Measurements from ENCODE around the gene SPTBN1. TPM values are rescaled to one million over a fixed set of nuclear protein-coding genes. Genes with fewer than 3 reads are reported as not detected.
A peak's percentile ranks its signal among the peaks of the same experiment; 100 is the strongest.

The SPTBN1 gene
- total RNA-seq, 4 donors from 2014 or later = 65.0 to 217 (median 85.3) TPM

DNA sequence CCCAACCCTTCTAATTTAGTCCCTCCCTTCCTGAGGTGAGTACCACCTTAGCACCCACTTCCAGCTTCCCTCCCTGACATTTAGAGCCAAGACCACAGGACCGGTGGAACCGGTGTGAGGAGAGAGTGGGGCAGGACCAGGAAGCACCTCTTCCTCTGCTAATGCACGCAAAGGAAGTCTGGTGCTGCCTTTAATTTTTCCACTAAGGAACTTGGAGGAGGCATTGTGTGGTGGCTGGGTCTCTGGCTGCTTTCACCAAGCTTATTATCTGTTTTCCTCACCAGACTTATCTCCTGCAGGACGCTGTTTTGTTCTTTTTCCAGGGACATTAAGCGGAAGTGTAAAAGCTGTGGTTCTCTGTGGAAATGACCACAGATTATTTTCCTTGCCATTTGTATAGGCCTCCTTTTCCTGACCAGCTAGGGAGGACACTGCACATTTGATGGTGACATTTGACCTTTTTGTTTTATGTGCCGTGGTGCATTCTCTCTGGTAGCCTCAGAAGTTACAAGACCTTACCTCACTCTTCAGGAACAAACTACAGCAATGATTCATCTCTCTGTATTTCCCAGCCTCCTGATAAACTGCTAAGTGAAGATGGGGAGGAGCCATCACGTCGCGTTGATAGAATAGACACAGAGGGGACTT lies 39.8 kb upstream of the SPTBN1 start:
- Histone ChIP-seq H3K9me3 (no peaks in the 10 kb centered on the region), H3K4me3 (no peak overlapping the region), H3K27me3 (no peaks in the 10 kb centered on the region), H3K36me3 (no peaks in the 10 kb centered on the region), H3K4me1 (peaks cover 0 to 30% (median 0%) of the 10 kb centered on the region in 3 donors), H3K27ac (peak overlapping the region; percentile 10 to 67 (median 44))
- WGBS, 2 donors = 46 to 53% methylated on average over 9 of the region's 9 CpGs
- TF ChIP-seq, protein P1, sequence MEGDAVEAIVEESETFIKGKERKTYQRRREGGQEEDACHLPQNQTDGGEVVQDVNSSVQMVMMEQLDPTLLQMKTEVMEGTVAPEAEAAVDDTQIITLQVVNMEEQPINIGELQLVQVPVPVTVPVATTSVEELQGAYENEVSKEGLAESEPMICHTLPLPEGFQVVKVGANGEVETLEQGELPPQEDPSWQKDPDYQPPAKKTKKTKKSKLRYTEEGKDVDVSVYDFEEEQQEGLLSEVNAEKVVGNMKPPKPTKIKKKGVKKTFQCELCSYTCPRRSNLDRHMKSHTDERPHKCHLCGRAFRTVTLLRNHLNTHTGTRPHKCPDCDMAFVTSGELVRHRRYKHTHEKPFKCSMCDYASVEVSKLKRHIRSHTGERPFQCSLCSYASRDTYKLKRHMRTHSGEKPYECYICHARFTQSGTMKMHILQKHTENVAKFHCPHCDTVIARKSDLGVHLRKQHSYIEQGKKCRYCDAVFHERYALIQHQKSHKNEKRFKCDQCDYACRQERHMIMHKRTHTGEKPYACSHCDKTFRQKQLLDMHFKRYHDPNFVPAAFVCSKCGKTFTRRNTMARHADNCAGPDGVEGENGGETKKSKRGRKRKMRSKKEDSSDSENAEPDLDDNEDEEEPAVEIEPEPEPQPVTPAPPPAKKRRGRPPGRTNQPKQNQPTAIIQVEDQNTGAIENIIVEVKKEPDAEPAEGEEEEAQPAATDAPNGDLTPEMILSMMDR (IDR thresholded peaks at IDR 0.05) = no peak
- TF ChIP-seq POLR2A (IDR thresholded peaks at IDR 0.05) = no peak
- DNase-seq = no peak
- intact Hi-C loops (cut with DNase I) = no loop called here

DNA sequence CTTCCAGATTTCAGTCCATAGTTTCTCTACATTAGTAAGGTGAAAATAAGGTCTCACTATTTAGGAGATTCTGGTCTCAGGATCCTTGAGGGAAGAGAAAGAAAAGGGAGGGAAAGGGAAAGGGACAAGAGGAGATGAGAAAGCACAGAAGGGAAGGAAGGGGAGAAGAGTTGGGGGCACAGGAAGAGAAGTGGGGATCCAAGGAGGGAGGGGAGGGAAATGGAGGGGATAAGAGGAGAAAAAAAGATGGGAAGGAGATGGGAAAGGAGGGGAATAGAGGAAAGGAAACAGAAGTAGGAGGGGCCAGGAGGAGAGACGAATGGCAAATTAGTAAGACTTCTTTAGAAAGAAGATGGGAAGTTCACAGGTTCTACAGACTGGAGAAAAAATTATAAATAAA lies 39.2 kb upstream of the SPTBN1 start:
- Histone ChIP-seq H3K27me3 (no peaks in the 10 kb centered on the region), H3K4me1 (peaks cover 0 to 30% (median 0%) of the 10 kb centered on the region in 3 donors), H3K9me3 (no peaks in the 10 kb centered on the region), H3K4me3 (no peak overlapping the region), H3K27ac (peak overlapping the region in 3 of 4 donors; percentile 25 to 67 (median 63)), H3K36me3 (no peaks in the 10 kb centered on the region)
- 75 to 89% methylated on average over 1 of the region's 1 CpG for WGBS, 2 donors
- intact Hi-C loops (cut with DNase I) = no loop called here
- TF ChIP-seq, protein P1 (IDR thresholded peaks at IDR 0.05) = no peak
- TF ChIP-seq POLR2A (IDR thresholded peaks at IDR 0.05) = no peak
- no peak for DNase-seq

DNA sequence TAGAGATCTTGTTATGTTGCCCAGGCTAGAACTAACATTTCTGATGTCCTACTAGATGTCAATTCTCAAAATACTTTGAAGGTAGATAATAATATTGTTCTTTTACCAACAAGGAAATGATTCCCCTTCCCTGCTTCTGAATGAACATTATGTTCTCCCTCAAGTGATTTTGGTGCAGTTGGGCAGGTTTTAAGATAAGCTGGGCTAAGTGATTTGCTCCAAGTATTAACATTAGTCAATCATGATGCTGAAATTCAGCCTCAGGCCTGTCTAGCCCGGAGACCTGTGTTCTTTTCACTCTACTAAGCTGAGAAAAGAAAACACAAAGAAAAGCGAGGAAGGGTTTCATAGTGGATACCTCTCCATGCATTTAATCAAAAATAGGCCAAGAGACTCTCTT lies 38.5 kb upstream of the SPTBN1 start:
- TF ChIP-seq, protein P1 (IDR thresholded peaks at IDR 0.05) = no peak
- TF ChIP-seq POLR2A (IDR thresholded peaks at IDR 0.05) = no peak
- peaks cover 0 to 30% (median 0%) of the 10 kb centered on the region in 3 donors for H3K4me1 ChIP-seq
- no peaks in the 10 kb centered on the region for H3K36me3 ChIP-seq
- no peaks in the 10 kb centered on the region for H3K9me3 ChIP-seq
- DNase-seq = no peak
- no peaks in the 10 kb centered on the region for H3K27me3 ChIP-seq
- H3K27ac ChIP-seq = peak overlapping the region in 1 of 4 donors; percentile 63
- intact Hi-C loops (cut with DNase I) = no loop called here
- H3K4me3 ChIP-seq = no peak overlapping the region
- 54 to 70% methylated on average over 2 of the region's 2 CpGs for WGBS, 2 donors

DNA sequence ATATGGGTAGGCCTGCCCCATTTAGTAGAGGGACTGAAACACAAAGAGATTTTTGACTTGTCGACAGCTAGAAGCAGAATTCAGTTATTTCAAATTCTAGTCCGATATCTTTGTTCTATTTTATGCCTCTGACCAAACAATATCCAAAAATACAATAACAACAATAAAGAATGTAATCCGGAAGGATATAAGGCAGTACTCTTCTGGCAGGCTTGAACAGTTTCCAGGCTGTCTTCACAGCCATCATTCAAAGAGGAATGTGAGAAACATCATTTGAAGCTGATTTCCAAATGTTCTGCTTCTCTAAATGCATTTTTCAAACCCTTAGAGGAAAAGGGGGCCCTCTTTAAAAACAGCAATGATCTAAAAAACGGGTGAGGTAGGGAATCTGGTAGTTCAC lies 36.7 kb upstream of the SPTBN1 start:
- H3K4me3 ChIP-seq = no peak overlapping the region
- H3K4me1 ChIP-seq = peaks cover 0 to 30% (median 0%) of the 10 kb centered on the region in 3 donors
- no peak for TF ChIP-seq POLR2A (IDR thresholded peaks at IDR 0.05)
- TF ChIP-seq, protein P1 (IDR thresholded peaks at IDR 0.05) = no peak
- no peak for DNase-seq
- H3K9me3 ChIP-seq = no peaks in the 10 kb centered on the region
- H3K36me3 ChIP-seq = no peaks in the 10 kb centered on the region
- H3K27me3 ChIP-seq = no peaks in the 10 kb centered on the region
- 50 to 62% methylated on average over 4 of the region's 4 CpGs for WGBS, 2 donors
- H3K27ac ChIP-seq = peak overlapping the region in 1 of 4 donors; percentile 55
- intact Hi-C loops (cut with DNase I) = no loop called here

DNA sequence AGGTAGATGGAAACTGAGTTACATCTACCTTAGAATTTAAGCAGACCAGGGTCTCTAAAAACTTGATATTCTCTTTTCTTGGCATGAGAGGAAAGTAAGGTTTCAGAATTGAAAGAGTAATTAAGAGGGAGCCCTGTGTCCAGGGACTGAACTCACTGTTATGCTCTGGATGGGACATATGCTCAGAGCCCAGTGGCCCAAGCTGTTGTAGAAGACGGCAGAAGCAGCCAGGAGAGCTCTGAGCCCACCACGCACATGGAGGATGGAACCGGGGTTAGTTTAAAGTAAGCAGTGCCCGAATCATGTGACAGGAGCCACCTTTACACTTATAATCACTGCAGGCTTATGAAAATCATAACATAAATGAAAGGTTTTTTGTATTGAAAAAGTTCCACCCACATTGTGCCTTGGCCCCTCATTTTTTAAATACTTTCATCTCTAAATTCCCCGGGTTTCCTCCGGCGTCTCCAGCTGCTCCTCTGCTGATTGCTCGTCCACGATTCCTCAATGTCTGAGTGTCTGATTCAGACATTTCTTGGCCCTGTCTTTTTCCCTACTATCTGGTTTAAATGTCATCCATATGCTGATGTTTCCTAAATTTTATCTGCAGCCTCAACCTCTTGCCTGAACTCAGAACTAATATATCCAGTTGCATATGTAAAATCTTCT lies 36.1 kb upstream of the SPTBN1 start:
- H3K27me3 ChIP-seq = peaks cover 0 to 5% (median 0%) of the 10 kb centered on the region in 4 donors
- intact Hi-C loops (cut with DNase I) = no loop called here
- no peak overlapping the region for H3K4me3 ChIP-seq
- no peaks in the 10 kb centered on the region for H3K9me3 ChIP-seq
- H3K27ac ChIP-seq = peak overlapping the region in 1 of 4 donors; percentile 55
- TF ChIP-seq, protein P1 (IDR thresholded peaks at IDR 0.05) = no peak
- no peak for TF ChIP-seq POLR2A (IDR thresholded peaks at IDR 0.05)
- H3K36me3 ChIP-seq = no peaks in the 10 kb centered on the region
- peaks cover 0 to 30% (median 0%) of the 10 kb centered on the region in 3 donors for H3K4me1 ChIP-seq
- 60 to 76% methylated on average over 9 of the region's 9 CpGs for WGBS, 2 donors
- no peak for DNase-seq
